Prostate gland (tissue), 2 donors: ENCODE results near the gene SCAANT1.

ENCODE experiments used
- CTCF ChIP-seq, 4 experiments: fragments of 200-600 bp in 2 of 4; fragments of 450-650 bp in 2 of 4; sonication (generic) in 2 of 4; IDR thresholded peaks; 1 replicate in 3 of 4; 2 replicates in 1 of 4; pipeline ENCODE4 v1.5.1; 2016 to 2019; ENCODE audit warnings: antibody characterized with exemption in 4 of 4, mild to moderate bottlenecking in 2 of 4, moderate library complexity in 2 of 4
- POLR2A ChIP-seq: fragments of 450-650 bp; IDR thresholded peaks from one replicate; pipeline ENCODE4 v1.6.1; 2016; ENCODE audit warnings: antibody characterized with exemption, mild to moderate bottlenecking

GRCh38 chr3:63876260-63876659 lies 35.9 kb downstream of the SCAANT1 start:
- TF ChIP-seq CTCF (IDR thresholded peaks at IDR 0.05) (no peak), POLR2A (no peak)
